Neural progenitor cell (in vitro differentiated cells): Measurements from ENCODE around the gene NR1H2. TPM values are rescaled to one million over a fixed set of nuclear protein-coding genes. Genes with fewer than 3 reads are reported as not detected.

ENCODE experiments used
- DNase-seq: peaks from one replicate; pipeline ENCODE4 v3.0.0-alpha.2; 2016; ENCODE audit warnings: low spot score
- H2AFZ ChIP-seq: fragments of 200-600 bp; sonication (generic); replicated peaks from 2 replicates; pipeline ENCODE4 v1.6.1; 2016; ENCODE audit warnings: antibody characterized with exemption
- H3F3A ChIP-seq: fragments of 200-600 bp; sonication (generic); 2 replicates; pipeline ENCODE4 v1.6.1; 2016; ENCODE audit warnings: antibody characterized with exemption, low read depth
- H3K27ac ChIP-seq: fragments of 200-600 bp; sonication (generic); 2 replicates; pipeline ENCODE4 v1.5.1; 2016; ENCODE audit warnings: mild to moderate bottlenecking
- H3K27me3 ChIP-seq: fragments of 200-600 bp; sonication (generic); 2 replicates; pipeline ENCODE4 v1.6.1; 2016; ENCODE audit warnings: mild to moderate bottlenecking, moderate library complexity
- H3K36me3 ChIP-seq: fragments of 200-600 bp; sonication (generic); 2 replicates; pipeline ENCODE4 v1.5.1; 2016
- H3K4me1 ChIP-seq: fragments of 200-600 bp; sonication (generic); 2 replicates; pipeline ENCODE4 v1.6.1; 2016; ENCODE audit warnings: mixed run types
- H3K4me2 ChIP-seq: fragments of 200-600 bp; sonication (generic); 2 replicates; pipeline ENCODE4 v1.6.1; 2016
- H3K4me3 ChIP-seq: fragments of 200-600 bp; sonication (generic); 2 replicates; pipeline ENCODE4 v1.5.1; 2016
- H3K79me2 ChIP-seq: fragments of 200-600 bp; sonication (generic); 2 replicates; pipeline ENCODE4 v1.6.1; 2016; ENCODE audit warnings: low read depth
- H3K9ac ChIP-seq: fragments of 200-600 bp; sonication (generic); 2 replicates; pipeline ENCODE4 v1.6.1; 2016
- H3K9me3 ChIP-seq: fragments of 200-600 bp; sonication (generic); 2 replicates; pipeline ENCODE4 v1.5.1; 2016; ENCODE audit warnings: low read depth
- H4K20me1 ChIP-seq: fragments of 200-600 bp; sonication (generic); 2 replicates; pipeline ENCODE4 v1.6.1; 2016; ENCODE audit warnings: low read depth
- H3K27ac Mint-ChIP-seq: 3 replicates; pipeline ENCODE4 v1.8.0; 2021; ENCODE audit warnings: mixed read lengths
- H3K27me3 Mint-ChIP-seq: 2 replicates; pipeline ENCODE4 v1.8.0; 2022; ENCODE audit warnings: low read depth, mild to moderate bottlenecking, inconsistent platforms, moderate library complexity, mixed read lengths; ENCODE audit not compliant: insufficient read depth
- H3K36me3 Mint-ChIP-seq: 3 replicates; pipeline ENCODE4 v1.8.0; 2021; ENCODE audit warnings: mixed read lengths
- H3K4me1 Mint-ChIP-seq: 3 replicates; pipeline ENCODE4 v1.8.0; 2021; ENCODE audit warnings: mixed read lengths
- H3K4me3 Mint-ChIP-seq: 3 replicates; pipeline ENCODE4 v1.8.0; 2021; ENCODE audit warnings: mild to moderate bottlenecking, moderate library complexity, mixed read lengths
- H3K9me3 Mint-ChIP-seq: 3 replicates; pipeline ENCODE4 v1.8.0; 2020; ENCODE audit warnings: mixed read lengths
- CTCF ChIP-seq: fragments of 200-600 bp; sonication (generic); IDR thresholded peaks from 2 replicates; pipeline ENCODE4 v1.5.1; 2017; ENCODE audit warnings: antibody characterized with exemption, mild to moderate bottlenecking
- EZH2 ChIP-seq: fragments of 200-600 bp; sonication (generic); IDR thresholded peaks from 2 replicates; pipeline ENCODE4 v1.6.1; 2017; ENCODE audit warnings: antibody characterized with exemption, mild to moderate bottlenecking, moderate library complexity
- EZH2phosphoT487 ChIP-seq: fragments of 200-600 bp; sonication (generic); IDR thresholded peaks from 2 replicates; pipeline ENCODE4 v1.6.1; 2017; ENCODE audit warnings: antibody characterized with exemption
- total RNA-seq: library from RNA; depleted of rRNA; stranded (reverse); fragments of >200 nt; gene quantifications from 2 replicates; pipeline ENCODE4 v1.2.3, GENCODE V29; 2015; ENCODE audit warnings: low replicate concordance

The NR1H2 gene
- total RNA-seq, 1 donor from 2014 or later = 25.4 TPM

DNA sequence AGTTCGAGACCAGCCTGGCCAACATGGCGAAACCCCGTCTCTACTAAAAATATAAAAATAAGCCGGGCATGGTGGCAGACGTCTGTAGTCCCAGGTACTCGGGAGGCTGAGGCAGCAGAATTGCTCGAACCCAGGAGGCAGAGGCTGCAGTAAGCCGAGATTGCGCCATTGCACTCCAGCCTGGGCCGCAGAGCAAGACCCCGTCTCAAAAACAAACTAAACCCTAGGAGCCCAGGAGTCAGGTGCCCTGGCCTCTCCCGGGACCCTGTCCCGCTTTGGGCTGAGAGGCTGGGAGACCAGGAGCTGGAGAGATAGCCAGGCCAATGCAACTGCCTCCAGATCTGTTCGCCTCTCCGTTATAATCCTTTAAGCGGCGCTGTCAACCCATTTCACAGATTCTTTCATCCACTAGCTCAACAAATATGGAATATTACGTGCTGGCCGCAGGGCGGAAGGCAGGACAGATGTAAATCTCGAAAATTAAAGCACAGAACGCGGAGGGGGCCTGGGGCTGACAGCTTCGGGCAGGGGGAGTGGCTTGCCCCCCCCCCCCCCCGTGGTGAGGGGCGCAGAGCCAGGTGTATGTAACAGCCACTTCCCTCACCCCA is 51.2 kb downstream of the NR1H2 start:
- no peak overlapping the region for H2AFZ ChIP-seq
- peaks cover 11% of the 10 kb centered on the region for H3K4me1 Mint-ChIP-seq
- H3K27ac Mint-ChIP-seq = no peak overlapping the region
- DNase-seq = no peak
- peak overlapping the region; percentile 45 for H3K4me2 ChIP-seq
- H3K36me3 ChIP-seq = no peaks in the 10 kb centered on the region
- no peaks in the 10 kb centered on the region for H3K9me3 ChIP-seq
- no peaks in the 10 kb centered on the region for H3K36me3 Mint-ChIP-seq
- peaks cover 4% of the 10 kb centered on the region for H3F3A ChIP-seq
- no peaks in the 10 kb centered on the region for H4K20me1 ChIP-seq
- H3K27me3 Mint-ChIP-seq = peaks cover 12% of the 10 kb centered on the region
- H3K27me3 ChIP-seq = peaks cover 42% of the 10 kb centered on the region
- no peak overlapping the region for H3K4me3 Mint-ChIP-seq
- H3K9ac ChIP-seq = no peak overlapping the region
- H3K9me3 Mint-ChIP-seq = no peaks in the 10 kb centered on the region
- TF ChIP-seq CTCF (no peak), EZH2phosphoT487 (no peak), EZH2 (no peak)
- H3K79me2 ChIP-seq = no peaks in the 10 kb centered on the region
- peaks cover 2% of the 10 kb centered on the region for H3K4me1 ChIP-seq
- H3K4me3 ChIP-seq = no peak overlapping the region
- H3K27ac ChIP-seq = no peak overlapping the region

- TF ChIP-seq EZH2phosphoT487 = no peak
- peaks cover 8% of the 10 kb centered on the region for H3K4me1 ChIP-seq
- H3K4me3 ChIP-seq = no peak overlapping the region
- H3F3A ChIP-seq = peaks cover 4% of the 10 kb centered on the region
- no peaks in the 10 kb centered on the region for H3K79me2 ChIP-seq
- H3K9ac ChIP-seq = no peak overlapping the region
- H3K4me3 Mint-ChIP-seq = no peak overlapping the region
- H3K27ac Mint-ChIP-seq = no peak overlapping the region
- peaks cover 13% of the 10 kb centered on the region for H3K27me3 Mint-ChIP-seq
- no peak overlapping the region for H3K27ac ChIP-seq
- H4K20me1 ChIP-seq = no peaks in the 10 kb centered on the region
- peaks cover 13% of the 10 kb centered on the region for H3K4me1 Mint-ChIP-seq
- no peaks in the 10 kb centered on the region for H3K9me3 Mint-ChIP-seq
- DNase-seq = peak; percentile 57
- H2AFZ ChIP-seq = no peak overlapping the region
- H3K36me3 Mint-ChIP-seq = no peaks in the 10 kb centered on the region
- no peaks in the 10 kb centered on the region for H3K9me3 ChIP-seq
- no peaks in the 10 kb centered on the region for H3K36me3 ChIP-seq
- peaks cover 42% of the 10 kb centered on the region for H3K27me3 ChIP-seq
- peak overlapping the region; percentile 45 for H3K4me2 ChIP-seq
These were observed 51.8 kb downstream of the NR1H2 start for GRCh38 chr19:50427997-50428425.

DNA sequence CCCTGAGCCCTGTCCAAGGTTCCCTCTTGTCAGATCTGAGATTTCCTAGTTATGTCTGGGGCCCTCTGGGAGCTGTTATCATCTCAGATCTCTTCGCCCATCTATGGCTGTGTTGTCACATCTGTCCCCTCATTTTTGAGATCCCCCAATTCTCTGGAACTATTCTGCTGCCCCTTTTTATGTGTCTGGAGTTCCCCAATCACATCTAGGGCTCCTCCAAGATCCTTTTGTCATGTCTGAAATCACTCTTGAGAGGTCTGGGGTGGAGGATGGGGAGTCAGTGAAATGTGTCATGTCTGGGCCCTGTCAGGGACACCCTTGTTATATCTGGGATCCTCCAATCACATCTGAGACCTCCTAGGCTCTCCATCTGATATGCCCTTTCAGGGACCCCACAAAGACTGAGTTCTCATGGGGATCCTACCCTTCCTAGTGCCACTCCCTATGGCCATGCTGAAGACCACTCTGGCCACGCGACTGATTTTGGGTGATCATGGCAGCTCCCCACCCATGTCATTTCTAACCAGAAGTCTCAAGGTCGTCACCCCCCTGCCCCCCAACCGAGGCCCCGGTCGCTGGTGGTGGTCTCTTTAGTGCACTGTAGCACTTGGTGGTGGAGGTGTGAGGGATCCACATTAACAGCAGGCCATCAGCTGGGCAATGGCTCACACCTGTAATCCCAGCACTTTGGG is 52.7 kb downstream of the NR1H2 start:
- TF ChIP-seq CTCF = no peak
- no peak for TF ChIP-seq EZH2
- no peak for TF ChIP-seq EZH2phosphoT487
- no peak overlapping the region for H3K4me3 ChIP-seq
- H3K79me2 ChIP-seq = no peaks in the 10 kb centered on the region
- no peak for DNase-seq
- H3K36me3 ChIP-seq = no peaks in the 10 kb centered on the region
- Mint-ChIP-seq H3K4me1 (peaks cover 16% of the 10 kb centered on the region), H3K36me3 (no peaks in the 10 kb centered on the region), H3K27ac (peak overlapping the region; percentile 96), H3K4me3 (no peak overlapping the region), H3K9me3 (no peaks in the 10 kb centered on the region), H3K27me3 (peaks cover 17% of the 10 kb centered on the region)
- peaks cover 10% of the 10 kb centered on the region for H3K4me1 ChIP-seq
- no peaks in the 10 kb centered on the region for H4K20me1 ChIP-seq
- H3K4me2 ChIP-seq = no peak overlapping the region
- peaks cover 4% of the 10 kb centered on the region for H3F3A ChIP-seq
- no peaks in the 10 kb centered on the region for H3K9me3 ChIP-seq
- no peak overlapping the region for H3K27ac ChIP-seq
- no peak overlapping the region for H2AFZ ChIP-seq
- no peak overlapping the region for H3K9ac ChIP-seq
- H3K27me3 ChIP-seq = peaks cover 42% of the 10 kb centered on the region

- H3K4me3 ChIP-seq = peak overlapping the region; percentile 68
- TF ChIP-seq CTCF (no peak), EZH2 (no peak), EZH2phosphoT487 (no peak)
- Mint-ChIP-seq H3K36me3 (no peaks in the 10 kb centered on the region), H3K4me1 (peaks cover 21% of the 10 kb centered on the region), H3K27me3 (peaks cover 20% of the 10 kb centered on the region), H3K4me3 (peak overlapping the region; percentile 88), H3K9me3 (no peaks in the 10 kb centered on the region), H3K27ac (no peak overlapping the region)
- H3F3A ChIP-seq = peaks cover 4% of the 10 kb centered on the region
- no peaks in the 10 kb centered on the region for H4K20me1 ChIP-seq
- H3K27ac ChIP-seq = no peak overlapping the region
- peak overlapping the region; percentile 48 for H2AFZ ChIP-seq
- no peak overlapping the region for H3K9ac ChIP-seq
- H3K9me3 ChIP-seq = no peaks in the 10 kb centered on the region
- peaks cover 14% of the 10 kb centered on the region for H3K4me1 ChIP-seq
- DNase-seq = peak; percentile 28
- peaks cover 42% of the 10 kb centered on the region for H3K27me3 ChIP-seq
- H3K4me2 ChIP-seq = peak overlapping the region; percentile 93
- H3K79me2 ChIP-seq = no peaks in the 10 kb centered on the region
- H3K36me3 ChIP-seq = no peaks in the 10 kb centered on the region
These were observed 54.7 kb downstream of the NR1H2 start for GRCh38 chr19:50430888-50431342.
